ENCODE results near the gene ZNF319. TPM values are rescaled to one million over a fixed set of nuclear protein-coding genes. Genes with fewer than 3 reads are reported as not detected.

Gene ZNF319
- total and polyA plus RNA-seq, 2 of the 8 experiments (the other 6 are each of a cell fraction or from before 2014, with no cell fraction given) = 3.3 to 5.5 TPM

DNA sequence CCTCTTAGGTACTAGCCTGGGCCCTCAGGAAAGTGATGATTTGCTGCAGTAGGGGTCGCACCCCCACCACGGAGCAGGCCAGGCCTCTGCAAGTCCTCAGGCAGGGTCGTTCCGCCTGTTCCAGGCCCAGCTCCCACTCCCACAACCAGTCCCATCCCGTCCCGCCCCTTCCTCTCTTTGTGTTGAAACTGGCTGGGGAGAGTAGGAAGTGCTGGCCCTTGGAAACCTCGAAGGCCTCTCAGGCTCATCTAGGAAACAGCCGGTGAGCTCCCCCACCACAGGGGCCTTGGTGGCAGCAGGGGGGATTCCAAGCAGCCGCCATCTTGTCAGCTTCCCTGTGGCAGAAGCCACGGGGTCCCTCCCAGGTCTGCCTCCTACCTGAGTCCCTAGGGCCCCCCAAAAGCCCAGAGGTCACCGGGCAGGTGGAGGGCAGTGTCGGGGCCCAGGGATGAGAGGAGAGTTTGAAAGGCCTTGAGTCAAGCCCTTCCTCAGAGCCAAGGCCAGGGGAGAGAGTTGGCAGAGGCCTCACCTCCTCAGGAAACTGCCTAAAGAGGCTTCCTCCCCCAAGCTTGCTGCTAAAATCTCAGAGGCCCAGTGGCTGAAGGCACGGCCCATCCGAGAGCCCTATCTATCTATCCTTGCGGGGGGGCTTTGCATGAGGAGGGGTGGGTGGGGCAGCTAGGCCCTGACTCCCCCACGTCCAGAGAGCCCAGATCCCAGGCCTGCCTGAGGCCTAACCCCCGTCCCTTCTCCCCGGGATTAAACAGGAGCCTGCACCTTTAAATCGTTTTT, 47.3 kb upstream of the ZNF319 start:
- Histone ChIP-seq H2BK12ac (ENCODE audit: low read depth, low read length) (no peak overlapping the region), H4K20me1 (replicated peaks in 1 of 2; ENCODE audit: control insufficient read depth in 1 of 2, insufficient read depth in 2 of 2, low read length in 2 of 2) (no peaks in the 10 kb centered on the region), H3K14ac (ENCODE audit: insufficient read length) (no peak overlapping the region), H3K23ac (ENCODE audit: insufficient read length) (no peak overlapping the region), H2AK5ac (ENCODE audit: low read depth, low read length) (no peak overlapping the region), H2AFZ (ENCODE audit: low read length) (no peak overlapping the region), H3K27me3 (replicated peaks in 1 of 4; ENCODE audit: control insufficient read depth in 3 of 4, extremely low read depth in 1 of 4, insufficient read depth in 3 of 4, low read length in 3 of 4) (no peaks in the 10 kb centered on the region), H2BK5ac (ENCODE audit: low read depth, low read length) (peak overlapping the region; percentile 71), H3K9me3 (ENCODE audit: insufficient read depth in 2 of 2, low read depth in 1 of 2, low read length in 1 of 2) (no peaks in the 10 kb centered on the region), H3K4me3 (ENCODE audit: extremely low read depth in 1 of 4, insufficient read depth in 2 of 4, low read depth in 3 of 4, low read length in 4 of 4) (no peak overlapping the region), H3K79me1 (ENCODE audit: low read depth, low read length) (no peaks in the 10 kb centered on the region), H4K8ac (ENCODE audit: extremely low read depth, insufficient read depth, low read length) (peak overlapping the region; percentile 62; the same call in 1 of the 2 replicates), H4K91ac (replicated peaks; ENCODE audit: insufficient read length, low read length) (peak overlapping the region; percentile 57), H2BK20ac (ENCODE audit: low read length) (no peak overlapping the region), H3K36me3 (ENCODE audit: control insufficient read depth in 2 of 4, insufficient read depth in 4 of 4, low read length in 3 of 4) (peaks cover 0 to 10% (median 4%) of the 10 kb centered on the region in 4 experiments; a peak in 5 of 8 replicates), H3K4me2 (ENCODE audit: insufficient read depth in 1 of 2, low read depth in 2 of 2, low read length in 2 of 2) (no peak overlapping the region; a peak in 1 of 4 replicates), H3K18ac (ENCODE audit: extremely low read depth, low read length) (peak overlapping the region; percentile 60; the same call in 1 of the 2 replicates), H3K79me2 (ENCODE audit: control insufficient read depth in 1 of 2, insufficient read depth in 2 of 2, low read length in 2 of 2) (no peaks in the 10 kb centered on the region), H3K9ac (replicated peaks in 1 of 4; ENCODE audit: extremely low read depth in 1 of 4, low read depth in 3 of 4, low read length in 3 of 4) (no peak overlapping the region), H2BK120ac (replicated peaks; ENCODE audit: low read depth, low read length) (no peak overlapping the region), H3K27ac (ENCODE audit: low read depth, low read length) (no peak overlapping the region), H3K4ac (replicated peaks; ENCODE audit: insufficient read length, low read depth, low read length) (no peak overlapping the region), H2BK15ac (ENCODE audit: low read length) (no peak overlapping the region), H3K23me2 (ENCODE audit: low read depth, low read length) (no peaks in the 10 kb centered on the region), H4K5ac (ENCODE audit: insufficient read length, low read depth, low read length) (no peak overlapping the region), H3K56ac (replicated peaks; ENCODE audit: insufficient read length, low read depth, low read length) (no peak overlapping the region), H3K4me1 (replicated peaks in 1 of 4; ENCODE audit: control insufficient read depth in 3 of 4, insufficient read depth in 4 of 4, low read length in 3 of 4) (peaks cover 0 to 15% (median 8%) of the 10 kb centered on the region in 4 experiments; a peak in 4 of 7 replicates)
- TF ChIP-seq RAD21 (IDR thresholded peaks at IDR 0.05 in 1 of 2, conservative IDR thresholded peaks at IDR 0.05 in 1 of 2; ENCODE audit: low read depth in 2 of 2, low read length in 2 of 2) = peak; percentile 50 to 51
- TF ChIP-seq CBX5 (IDR thresholded peaks at IDR 0.05; ENCODE audit: low read depth, low read length) = no peak
- peak in 2 of 3 experiments; percentile 10 to 15; a peak in 1 of 4 replicates for TF ChIP-seq CTCF (IDR thresholded peaks at IDR 0.05; ENCODE audit: control extremely low read depth in 1 of 3, insufficient read depth in 1 of 3, low read depth in 1 of 3, low read length in 3 of 3)
- no peak for TF ChIP-seq POU5F1 (IDR thresholded peaks at IDR 0.05; ENCODE audit: low read depth, low read length)
- TF ChIP-seq YY1 (IDR thresholded peaks at IDR 0.05; ENCODE audit: low read depth, low read length) = 0 out of 2 replicates have a peak, but pooled peaks have one; percentile 40
- 87% methylated on average over 17 of the region's 19 CpGs; no CpG with 5 or more reads in 1 of the 2 experiments for WGBS, 2 experiments (ENCODE audit: extremely low coverage in 1 of 2, insufficient coverage in 1 of 2, insufficient read length in 1 of 2, insufficient replicate concordance in 2 of 2, low coverage in 1 of 2, low lambda C conversion rate in 2 of 2, missing lambda C conversion rate in 1 of 2)
- ChIA-PET CTCF (ENCODE audit: partially characterized antibody) (interaction anchor here (0.5 to 5.5 kb wide), 11 partner anchors 10 to 146 kb away, joined by 3 to 57 read pairs (median 11); no protein-coding TSS in a partner anchor), POLR2A (ENCODE audit: partially characterized antibody) (interaction anchor here (0.7 to 1.5 kb wide), 4 partner anchors 12 to 149 kb away, joined by 3 to 4 read pairs (median 3); partner anchors contain the start of gene CFAP20)
- DNase-seq (ENCODE audit: low read depth in 1 of 2, low spot score in 2 of 2) = no peak
- no peak for FAIRE-seq
